Measurements from ENCODE around the gene HOXD4. TPM values are rescaled to one million over a fixed set of nuclear protein-coding genes. Genes with fewer than 3 reads are reported as not detected.

Gene HOXD4
- total RNA-seq, 4 donors from 2014 or later = 3.8 to 17.1 (median 16.6) TPM

GRCh38 chr2:176177580-176178037, 26.3 kb downstream of the HOXD4 start:
- no peak for DNase-seq (ENCODE audit: low spot score in 2 of 2)
- Histone ChIP-seq H3K27me3 (peaks cover 3 to 77% of the 10 kb centered on the region in 2 donors), H3K4me3 (peak overlapping the region in 3 of 4 donors; percentile 5 to 40 (median 23)), H3K36me3 (no peaks in the 10 kb centered on the region), H3K27ac (peak overlapping the region in 1 of 4 donors; percentile 48), H3K9me3 (no peaks in the 10 kb centered on the region), H3K4me1 (peaks cover 0 to 29% (median 3%) of the 10 kb centered on the region in 4 donors)
- TF ChIP-seq POLR2A (IDR thresholded peaks at IDR 0.05) (no peak), EP300 (IDR thresholded peaks at IDR 0.05) (no peak), CTCF (IDR thresholded peaks at IDR 0.05) (no peak)
- 16 to 29% methylated on average over 9 to 12 of the region's 12 CpGs for WGBS, 2 donors

GRCh38 chr2:176178038-176178756, 26.8 kb downstream of the HOXD4 start:
- peak overlapping the region in 1 of 4 donors; percentile 48 for H3K27ac ChIP-seq
- TF ChIP-seq POLR2A (IDR thresholded peaks at IDR 0.05) = no peak
- TF ChIP-seq CTCF (IDR thresholded peaks at IDR 0.05) = no peak
- TF ChIP-seq EP300 (IDR thresholded peaks at IDR 0.05) = no peak
- H3K9me3 ChIP-seq = no peaks in the 10 kb centered on the region
- no peak for DNase-seq (ENCODE audit: low spot score in 2 of 2)
- WGBS, 2 donors = 2 to 8% methylated on average over 48 to 58 of the region's 68 CpGs
- peaks cover 3 to 73% of the 10 kb centered on the region in 2 donors for H3K27me3 ChIP-seq
- no peaks in the 10 kb centered on the region for H3K36me3 ChIP-seq
- peaks cover 0 to 29% (median 3%) of the 10 kb centered on the region in 4 donors for H3K4me1 ChIP-seq
- H3K4me3 ChIP-seq = peak overlapping the region in 3 of 4 donors; percentile 5 to 40 (median 23)

GRCh38 chr2:176178757-176179295, 27.5 kb downstream of the HOXD4 start:
- no peak for DNase-seq (ENCODE audit: low spot score in 2 of 2)
- H3K27ac ChIP-seq = peak overlapping the region in 1 of 4 donors; percentile 48
- peak overlapping the region in 1 of 4 donors; percentile 40 for H3K4me3 ChIP-seq
- H3K36me3 ChIP-seq = no peaks in the 10 kb centered on the region
- peaks cover 3 to 72% of the 10 kb centered on the region in 2 donors for H3K27me3 ChIP-seq
- no peak for TF ChIP-seq CTCF (IDR thresholded peaks at IDR 0.05)
- no peak for TF ChIP-seq POLR2A (IDR thresholded peaks at IDR 0.05)
- TF ChIP-seq EP300 (IDR thresholded peaks at IDR 0.05) = no peak
- 30 to 43% methylated on average over 7 of the region's 7 CpGs for WGBS, 2 donors
- H3K9me3 ChIP-seq = no peaks in the 10 kb centered on the region
- peaks cover 0 to 27% (median 3%) of the 10 kb centered on the region in 4 donors for H3K4me1 ChIP-seq

GRCh38 chr2:176181551-176181950, 30.2 kb downstream of the HOXD4 start:
- no peak for DNase-seq (ENCODE audit: low spot score in 2 of 2)
- Histone ChIP-seq H3K4me3 (no peak overlapping the region), H3K27ac (no peak overlapping the region), H3K4me1 (peaks cover 0 to 14% (median 3%) of the 10 kb centered on the region in 4 donors), H3K36me3 (no peaks in the 10 kb centered on the region), H3K9me3 (no peaks in the 10 kb centered on the region), H3K27me3 (peaks cover 0 to 77% of the 10 kb centered on the region in 2 donors)
- WGBS, 2 donors = 85 to 88% methylated on average over 3 of the region's 3 CpGs
- no peak for TF ChIP-seq CTCF (IDR thresholded peaks at IDR 0.05)
- TF ChIP-seq EP300 (IDR thresholded peaks at IDR 0.05) = no peak
- TF ChIP-seq POLR2A (IDR thresholded peaks at IDR 0.05) = no peak

- no peaks in the 10 kb centered on the region for H3K36me3 ChIP-seq
- no peak overlapping the region for H3K27ac ChIP-seq
- H3K9me3 ChIP-seq = no peaks in the 10 kb centered on the region
- peaks cover 0 to 15% (median 3%) of the 10 kb centered on the region in 4 donors for H3K4me1 ChIP-seq
- no peak for DNase-seq (ENCODE audit: low spot score in 2 of 2)
- H3K4me3 ChIP-seq = no peak overlapping the region
- peaks cover 0 to 77% of the 10 kb centered on the region in 2 donors for H3K27me3 ChIP-seq
- WGBS, 2 donors = 76 to 86% methylated on average over 3 of the region's 3 CpGs
- no peak for TF ChIP-seq POLR2A (IDR thresholded peaks at IDR 0.05)
Observed at GRCh38 chr2:176182671-176183070, 31.3 kb downstream of the HOXD4 start.
